ENCODE measurements around the gene HSF4.

Gene HSF4

GRCh38 chr16:67155295-67156142 lies 9.0 kb upstream of the HSF4 start:
- DNase-seq (ENCODE audit: low read depth in 1 of 2, low spot score in 1 of 2), result peak; percentile 65 to 73
- TF ChIP-seq SPI1 (IDR thresholded peaks at IDR 0.05; ENCODE audit: borderline replicate concordance, low read depth) (no peak), CTCF (IDR thresholded peaks at IDR 0.05; ENCODE audit: insufficient read depth, low read length) (peak; percentile 99), GABPA (IDR thresholded peaks at IDR 0.05; ENCODE audit: low read depth) (peak; percentile 30; the same call in 1 of the 2 replicates), POLR2AphosphoS5 (IDR thresholded peaks at IDR 0.05; ENCODE audit: low read depth) (no peak), REST (IDR thresholded peaks at IDR 0.05; ENCODE audit: insufficient replicate concordance, low read depth) (no peak)
- Histone ChIP-seq H3K4me3 (replicated peaks; ENCODE audit: insufficient read depth, low read length) (no peak overlapping the region), H3K27me3 (ENCODE audit: insufficient read depth, poor library complexity, severe bottlenecking) (peaks cover 14% of the 10 kb centered on the region), H3K27ac (replicated peaks) (no peak overlapping the region)

GRCh38 chr16:67156143-67156844 lies 8.3 kb upstream of the HSF4 start:
- H3K27ac ChIP-seq (replicated peaks), result no peak overlapping the region
- TF ChIP-seq GABPA (IDR thresholded peaks at IDR 0.05; ENCODE audit: low read depth), result no peak
- no peak for TF ChIP-seq POLR2AphosphoS5 (IDR thresholded peaks at IDR 0.05; ENCODE audit: low read depth)
- TF ChIP-seq SPI1 (IDR thresholded peaks at IDR 0.05; ENCODE audit: borderline replicate concordance, low read depth), result no peak
- no peak for TF ChIP-seq REST (IDR thresholded peaks at IDR 0.05; ENCODE audit: insufficient replicate concordance, low read depth)
- TF ChIP-seq CTCF (IDR thresholded peaks at IDR 0.05; ENCODE audit: insufficient read depth, low read length), result no peak
- no peak overlapping the region for H3K4me3 ChIP-seq (replicated peaks; ENCODE audit: insufficient read depth, low read length)
- DNase-seq (ENCODE audit: low read depth in 1 of 2, low spot score in 1 of 2), result no peak
- H3K27me3 ChIP-seq (ENCODE audit: insufficient read depth, poor library complexity, severe bottlenecking), result peaks cover 6% of the 10 kb centered on the region

GRCh38 chr16:67157106-67157748 lies 7.3 kb upstream of the HSF4 start:
- Histone ChIP-seq H3K27ac (replicated peaks) (no peak overlapping the region), H3K27me3 (ENCODE audit: insufficient read depth, poor library complexity, severe bottlenecking) (peaks cover 2% of the 10 kb centered on the region), H3K4me3 (replicated peaks; ENCODE audit: insufficient read depth, low read length) (no peak overlapping the region)
- no peak for DNase-seq (ENCODE audit: low read depth in 1 of 2, low spot score in 1 of 2)
- TF ChIP-seq CTCF (IDR thresholded peaks at IDR 0.05; ENCODE audit: insufficient read depth, low read length), result no peak
- TF ChIP-seq REST (IDR thresholded peaks at IDR 0.05; ENCODE audit: insufficient replicate concordance, low read depth), result no peak
- no peak for TF ChIP-seq GABPA (IDR thresholded peaks at IDR 0.05; ENCODE audit: low read depth)
- no peak for TF ChIP-seq POLR2AphosphoS5 (IDR thresholded peaks at IDR 0.05; ENCODE audit: low read depth)
- TF ChIP-seq SPI1 (IDR thresholded peaks at IDR 0.05; ENCODE audit: borderline replicate concordance, low read depth), result no peak
